ENCODE results near the gene SLC26A5.

The SLC26A5 gene

GRCh38 chr7:103474956-103475355 is 28.9 kb upstream of the SLC26A5 start:
- TF ChIP-seq CSRNP3 (CRISPR knock-in tag; IDR thresholded peaks at IDR 0.05) (no peak), TOX (CRISPR knock-in tag; IDR thresholded peaks at IDR 0.05; ENCODE audit: borderline replicate concordance) (no peak), OSR1 (CRISPR knock-in tag; IDR thresholded peaks at IDR 0.05) (no peak), ARNTL (CRISPR knock-in tag; IDR thresholded peaks at IDR 0.05; ENCODE audit: borderline replicate concordance, low read depth) (no peak), ZC3H10 (CRISPR knock-in tag; IDR thresholded peaks at IDR 0.05) (no peak), POU6F1 (CRISPR knock-in tag; IDR thresholded peaks at IDR 0.05; ENCODE audit: borderline replicate concordance, low read depth) (no peak), TCF4 (CRISPR knock-in tag; IDR thresholded peaks at IDR 0.05; ENCODE audit: borderline replicate concordance) (no peak), ESRRG (CRISPR knock-in tag; IDR thresholded peaks at IDR 0.05) (no peak), ZNF565 (CRISPR knock-in tag; conservative IDR thresholded peaks at IDR 0.05; ENCODE audit: low read depth) (no peak), ISL1 (CRISPR knock-in tag; IDR thresholded peaks at IDR 0.05) (no peak)
- ATAC-seq, result no peak

GRCh38 chr7:103469095-103469948 is 23.3 kb upstream of the SLC26A5 start:
- no peak for ATAC-seq
- TF ChIP-seq ZFP30 (CRISPR knock-in tag; IDR thresholded peaks at IDR 0.05) (no peak), POU6F1 (CRISPR knock-in tag; IDR thresholded peaks at IDR 0.05; ENCODE audit: borderline replicate concordance, low read depth) (no peak), ZFP3 (CRISPR knock-in tag; IDR thresholded peaks at IDR 0.05) (peak; percentile 68; the same call in 1 of the 2 replicates), TSHZ2 (CRISPR knock-in tag; IDR thresholded peaks at IDR 0.05) (no peak), CSDC2 (CRISPR knock-in tag; IDR thresholded peaks at IDR 0.05) (no peak), CREB5 (CRISPR knock-in tag; IDR thresholded peaks at IDR 0.05; ENCODE audit: low read depth) (0 out of 2 replicates have a peak, but pooled peaks have one; percentile 8), ZNF8 (CRISPR knock-in tag; IDR thresholded peaks at IDR 0.05) (peak; percentile 47), TCF4 (CRISPR knock-in tag; IDR thresholded peaks at IDR 0.05; ENCODE audit: borderline replicate concordance) (peak; percentile 86; the same call in 1 of the 2 replicates), SNAI2 (CRISPR knock-in tag; IDR thresholded peaks at IDR 0.05) (peak; percentile 73; the same call in 1 of the 2 replicates), ISL1 (CRISPR knock-in tag; IDR thresholded peaks at IDR 0.05) (peak; percentile 48; the same call in 1 of the 2 replicates)

- no peak for ATAC-seq
- no peak for TF ChIP-seq ESRRG (CRISPR knock-in tag; IDR thresholded peaks at IDR 0.05)
- no peak for TF ChIP-seq PATZ1 (CRISPR knock-in tag; IDR thresholded peaks at IDR 0.05; ENCODE audit: borderline replicate concordance)
- no peak for TF ChIP-seq ISL1 (CRISPR knock-in tag; IDR thresholded peaks at IDR 0.05)
- TF ChIP-seq OSR1 (CRISPR knock-in tag; IDR thresholded peaks at IDR 0.05), result no peak
- no peak for TF ChIP-seq ZFP3 (CRISPR knock-in tag; IDR thresholded peaks at IDR 0.05)
- no peak for TF ChIP-seq CSDC2 (CRISPR knock-in tag; IDR thresholded peaks at IDR 0.05)
- no peak for TF ChIP-seq BACH2 (CRISPR knock-in tag; IDR thresholded peaks at IDR 0.05; ENCODE audit: borderline replicate concordance)
- no peak for TF ChIP-seq RARB (CRISPR knock-in tag; IDR thresholded peaks at IDR 0.05)
- TF ChIP-seq ZNF70 (CRISPR knock-in tag; IDR thresholded peaks at IDR 0.05), result no peak
- TF ChIP-seq ZNF8 (CRISPR knock-in tag; IDR thresholded peaks at IDR 0.05), result no peak
- no peak for TF ChIP-seq TOX (CRISPR knock-in tag; IDR thresholded peaks at IDR 0.05; ENCODE audit: borderline replicate concordance)
- no peak for TF ChIP-seq POU6F1 (CRISPR knock-in tag; IDR thresholded peaks at IDR 0.05; ENCODE audit: borderline replicate concordance, low read depth)
- no peak for TF ChIP-seq PPARA (CRISPR knock-in tag; IDR thresholded peaks at IDR 0.05; ENCODE audit: borderline replicate concordance)
Measured at GRCh38 chr7:103466814-103467213, 20.8 kb upstream of the SLC26A5 start.
